WTC11 (cell line): ENCODE data around the gene PALD1. TPM values are rescaled to one million over a fixed set of nuclear protein-coding genes. Genes with fewer than 3 reads are reported as not detected.
A peak's percentile ranks its signal among the peaks of the same experiment; 100 is the strongest.

Experiments used
- ATAC-seq: fragments of 200-7000 bp; cut with Tn5 transposase; 2 replicates; pipeline ENCODE4 v1.10.0; 2021; ENCODE audit warnings: mild to moderate bottlenecking, moderate library complexity
- CTCF ChIA-PET: fragments of 300-600 bp; sonication (Branson Sonifier 250); formaldehyde crosslinking; loops from one replicate; lab custom pipeline; 2021; ENCODE audit warnings: antibody characterized with exemption; lab: Charles Lee
- POLR2A ChIA-PET: fragments of 350-600 bp; sonication (Branson Sonifier 250); formaldehyde crosslinking; loops from one replicate; lab custom pipeline; 2021; ENCODE audit warnings: antibody characterized with exemption; lab: Charles Lee
- DNase-seq: peaks from one replicate; pipeline ENCODE4 v3.0.0; 2021; ENCODE audit warnings: low spot score
- H3K27ac Mint-ChIP-seq: 2 replicates; pipeline ENCODE4 v1.8.0; 2021; ENCODE audit warnings: mixed read lengths
- H3K27me3 Mint-ChIP-seq: 2 replicates; pipeline ENCODE4 v1.8.0; 2021; ENCODE audit warnings: low read depth, mild to moderate bottlenecking, moderate library complexity, mixed read lengths
- H3K36me3 Mint-ChIP-seq: 2 replicates; pipeline ENCODE4 v1.8.0; 2021; ENCODE audit warnings: mixed read lengths
- H3K4me1 Mint-ChIP-seq: 2 replicates; pipeline ENCODE4 v1.8.0; 2022; ENCODE audit warnings: mixed read lengths
- H3K4me3 Mint-ChIP-seq: 2 replicates; pipeline ENCODE4 v1.8.0; 2021; ENCODE audit warnings: mild to moderate bottlenecking, moderate library complexity, mixed read lengths
- H3K9me3 Mint-ChIP-seq: 2 replicates; pipeline ENCODE4 v1.8.0; 2021; ENCODE audit warnings: mixed read lengths
- AR ChIP-seq: fragments of 250-450 bp; sonication (Bioruptor Pico); IDR thresholded peaks from 2 replicates; pipeline ENCODE4 v1.9.0; 2021; ENCODE audit warnings: mild to moderate bottlenecking
- CBFB ChIP-seq: sonication (generic); formaldehyde crosslinking; IDR thresholded peaks from 2 replicates; pipeline ENCODE4 v1.8.1; 2022; ENCODE audit warnings: mild to moderate bottlenecking, low read depth, missing genetic modification reagents
- CREB1 ChIP-seq: sonication (generic); formaldehyde crosslinking; IDR thresholded peaks from 2 replicates; pipeline ENCODE4 v1.8.0; 2023; ENCODE audit warnings: mild to moderate bottlenecking, missing genetic modification reagents
- CREM ChIP-seq: sonication (generic); formaldehyde crosslinking; IDR thresholded peaks from 2 replicates; pipeline ENCODE4 v1.8.1; 2022; ENCODE audit warnings: mild to moderate bottlenecking, missing genetic modification reagents, moderate library complexity
- ELF4 ChIP-seq: sonication (generic); formaldehyde crosslinking; IDR thresholded peaks from 2 replicates; pipeline ENCODE4 v1.8.1; 2022; ENCODE audit warnings: low read depth, mild to moderate bottlenecking, moderate library complexity, missing genetic modification reagents
- ERG ChIP-seq: fragments of 250-450 bp; sonication (Bioruptor Pico); IDR thresholded peaks from 2 replicates; pipeline ENCODE4 v1.8.0; 2021; ENCODE audit warnings: mild to moderate bottlenecking
- IRF1 ChIP-seq: sonication (generic); formaldehyde crosslinking; IDR thresholded peaks from 2 replicates; pipeline ENCODE4 v1.8.0; 2023; ENCODE audit warnings: missing genetic modification reagents
- MAX ChIP-seq: sonication (generic); formaldehyde crosslinking; IDR thresholded peaks from 2 replicates; pipeline ENCODE4 v1.8.0; 2022; ENCODE audit warnings: mild to moderate bottlenecking, missing genetic modification reagents
- MLX ChIP-seq: sonication (generic); formaldehyde crosslinking; IDR thresholded peaks from 2 replicates; pipeline ENCODE4 v1.8.1; 2023; ENCODE audit warnings: mild to moderate bottlenecking, missing genetic modification reagents, moderate library complexity
- MYBL2 ChIP-seq: sonication (generic); formaldehyde crosslinking; IDR thresholded peaks from 2 replicates; pipeline ENCODE4 v1.8.1; 2023; ENCODE audit warnings: mild to moderate bottlenecking, moderate library complexity, missing genetic modification reagents
- NR2C2 ChIP-seq: sonication (generic); formaldehyde crosslinking; IDR thresholded peaks from 2 replicates; pipeline ENCODE4 v1.8.0; 2022; ENCODE audit warnings: mild to moderate bottlenecking, missing genetic modification reagents
- RELA ChIP-seq: sonication (generic); formaldehyde crosslinking; IDR thresholded peaks from 2 replicates; pipeline ENCODE4 v1.8.1; 2022; ENCODE audit warnings: missing genetic modification reagents, mild to moderate bottlenecking, borderline replicate concordance
- TEAD1 ChIP-seq: sonication (generic); formaldehyde crosslinking; IDR thresholded peaks from 2 replicates; pipeline ENCODE4 v1.8.0; 2022; ENCODE audit warnings: mild to moderate bottlenecking, missing genetic modification reagents
- TEAD4 ChIP-seq: sonication (generic); formaldehyde crosslinking; IDR thresholded peaks from 2 replicates; pipeline ENCODE4 v1.8.0; 2022; ENCODE audit warnings: mild to moderate bottlenecking, missing genetic modification reagents
- USF1 ChIP-seq: sonication (generic); formaldehyde crosslinking; IDR thresholded peaks from 2 replicates; pipeline ENCODE4 v1.8.0; 2022; ENCODE audit warnings: mild to moderate bottlenecking, missing genetic modification reagents
- USF2 ChIP-seq: sonication (generic); formaldehyde crosslinking; IDR thresholded peaks from 2 replicates; pipeline ENCODE4 v1.8.1; 2023; ENCODE audit warnings: mild to moderate bottlenecking, missing genetic modification reagents, moderate library complexity
- ZNF219 ChIP-seq: sonication (generic); formaldehyde crosslinking; IDR thresholded peaks from 2 replicates; pipeline ENCODE4 v1.8.0; 2023; ENCODE audit warnings: missing genetic modification reagents, mild to moderate bottlenecking, borderline replicate concordance
- ZNF263 ChIP-seq: sonication (generic); formaldehyde crosslinking; IDR thresholded peaks from 2 replicates; pipeline ENCODE4 v1.8.1; 2022; ENCODE audit warnings: low read depth, mild to moderate bottlenecking, moderate library complexity, missing genetic modification reagents
- ZNF317 ChIP-seq: sonication (generic); formaldehyde crosslinking; IDR thresholded peaks from 2 replicates; pipeline ENCODE4 v1.8.1; 2023; ENCODE audit warnings: low read depth, mild to moderate bottlenecking, moderate library complexity, missing genetic modification reagents, borderline replicate concordance
- ZNF416 ChIP-seq: fragments of 250-450 bp; sonication (Bioruptor Pico); IDR thresholded peaks from 2 replicates; pipeline ENCODE4 v1.9.0; 2021; ENCODE audit warnings: mild to moderate bottlenecking, inconsistent platforms
- ZNF425 ChIP-seq: fragments of 250-450 bp; sonication (Bioruptor Pico); conservative IDR thresholded peaks from 2 replicates; pipeline ENCODE4 v1.9.0; 2021; ENCODE audit warnings: mild to moderate bottlenecking
- ZNF512 ChIP-seq: sonication (generic); formaldehyde crosslinking; IDR thresholded peaks from 2 replicates; pipeline ENCODE4 v1.8.1; 2022; ENCODE audit warnings: missing genetic modification reagents, borderline replicate concordance
- total RNA-seq: library from RNA; stranded (reverse); gene quantifications from 3 replicates; pipeline ENCODE4 v1.2.3, GENCODE V29; 2021

Gene PALD1
- total RNA-seq, 1 experiment from 2014 or later = 43.6 TPM

GRCh38 chr10:70546584-70546983, 68.0 kb downstream of the PALD1 start:
- Mint-ChIP-seq H3K9me3 (no peaks in the 10 kb centered on the region), H3K27ac (no peak overlapping the region), H3K4me1 (peaks cover 9% of the 10 kb centered on the region; the same call in 1 of the 2 replicates), H3K27me3 (no peaks in the 10 kb centered on the region), H3K36me3 (peaks cover 6% of the 10 kb centered on the region), H3K4me3 (no peak overlapping the region)
- no peak for DNase-seq
- TF ChIP-seq ZNF263 (CRISPR knock-in tag) = no peak
- TF ChIP-seq NR2C2 (CRISPR knock-in tag) = no peak
- TF ChIP-seq CREB1 (CRISPR knock-in tag) = no peak
- TF ChIP-seq ERG (CRISPR knock-in tag) = no peak
- no peak for TF ChIP-seq USF1 (CRISPR knock-in tag)
- no peak for TF ChIP-seq IRF1 (CRISPR knock-in tag)
- TF ChIP-seq TEAD1 (CRISPR knock-in tag) = no peak
- TF ChIP-seq ZNF416 (CRISPR knock-in tag) = no peak
- ChIA-PET CTCF (no interaction called here), POLR2A (no interaction called here)
- no peak for ATAC-seq

GRCh38 chr10:70549351-70549961, 70.9 kb downstream of the PALD1 start:
- Mint-ChIP-seq H3K4me1 (peaks cover 9% of the 10 kb centered on the region; the same call in 1 of the 2 replicates), H3K27ac (peak overlapping the region; percentile 55; the same call in 1 of the 2 replicates), H3K36me3 (peaks cover 26% of the 10 kb centered on the region), H3K9me3 (no peaks in the 10 kb centered on the region), H3K4me3 (no peak overlapping the region), H3K27me3 (no peaks in the 10 kb centered on the region)
- DNase-seq (no peak), ATAC-seq (peak; percentile 35)
- ChIA-PET CTCF (interaction anchor here (0.6 to 2.6 kb wide), 12 partner anchors 9 to 769 kb away, joined by 3 to 12 read pairs (median 3); partner anchors contain the start of gene SLC29A3), POLR2A (interaction anchor here (0.8 kb wide), 1 partner anchor 9 kb away, joined by 3 read pairs; no protein-coding TSS in a partner anchor)
- no peak for TF ChIP-seq ZNF425
- no peak for TF ChIP-seq MYBL2 (CRISPR knock-in tag)
- no peak for TF ChIP-seq AR (CRISPR knock-in tag)
- no peak for TF ChIP-seq ZNF512 (CRISPR knock-in tag)
- no peak for TF ChIP-seq RELA (CRISPR knock-in tag)
- no peak for TF ChIP-seq MLX (CRISPR knock-in tag)
- TF ChIP-seq CBFB (CRISPR knock-in tag) = no peak
- no peak for TF ChIP-seq MAX (CRISPR knock-in tag)
- TF ChIP-seq ELF4 (CRISPR knock-in tag) = no peak
- no peak for TF ChIP-seq TEAD4
- TF ChIP-seq USF2 (CRISPR knock-in tag) = no peak
- TF ChIP-seq ZNF317 (CRISPR knock-in tag) = no peak
- no peak for TF ChIP-seq ZNF416 (CRISPR knock-in tag)
- no peak for TF ChIP-seq CREM (CRISPR knock-in tag)
- no peak for TF ChIP-seq ZNF219 (CRISPR knock-in tag)
